Caco-2 (cell line): ENCODE data around the gene CFAP77. TPM values are rescaled to one million over a fixed set of nuclear protein-coding genes. Genes with fewer than 3 reads are reported as not detected.

Experiments
- BruUV-seq: library from RNA; stranded (reverse); fragments of 400-500 nt; replicated peaks from 2 replicates; lab custom pipeline; 2021; lab: Mats Ljungman, UMichigan
- CTCF ChIA-PET: fragments of 300-600 bp; sonication (Branson Sonifier 250); formaldehyde crosslinking; loops from one replicate; lab custom pipeline; 2022; ENCODE audit warnings: antibody characterized with exemption; lab: Charles Lee
- POLR2A ChIA-PET: fragments of 300-600 bp; sonication (Branson Sonifier 250); formaldehyde crosslinking; loops from one replicate; lab custom pipeline; 2022; ENCODE audit warnings: antibody characterized with exemption; lab: Charles Lee
- DNase-seq, 2 experiments: peaks; one replicate each; pipeline versions ENCODE4 v3.0.0 to v3.0.0-alpha.2; 2020 to 2022
- H3K27me3 ChIP-seq: replicated peaks from 2 replicates; pipeline ENCODE4 v1.6.0; 2011; ENCODE audit warnings: low read length; ENCODE audit not compliant: control insufficient read depth, insufficient read depth
- H3K36me3 ChIP-seq: 2 replicates; pipeline ENCODE4 v1.5.1; 2011; ENCODE audit warnings: low read length; ENCODE audit not compliant: control insufficient read depth, insufficient read depth
- H3K4me1 ChIP-seq: fragments of 250-450 bp; sonication (Bioruptor Pico); 2 replicates; pipeline ENCODE4 v1.5.1; 2020; ENCODE audit warnings: mild to moderate bottlenecking
- H3K4me3 ChIP-seq: 2 replicates; pipeline ENCODE4 v1.5.1; 2011; ENCODE audit warnings: low read depth, mild to moderate bottlenecking, control low read depth, low read length
- H3K9me3 ChIP-seq: fragments of 250-450 bp; sonication (Bioruptor Pico); 2 replicates; pipeline ENCODE4 v1.5.1; 2020; ENCODE audit warnings: mild to moderate bottlenecking, moderate library complexity
- H3K27ac Mint-ChIP-seq: one replicate; pipeline ENCODE4 v1.8.0; 2022; ENCODE audit warnings: mixed read lengths; ENCODE audit not compliant: unreplicated experiment
- H3K27me3 Mint-ChIP-seq: one replicate; pipeline ENCODE4 v1.8.0; 2022; ENCODE audit warnings: mixed read lengths; ENCODE audit not compliant: insufficient read depth, unreplicated experiment
- H3K36me3 Mint-ChIP-seq: one replicate; pipeline ENCODE4 v1.8.0; 2022; ENCODE audit warnings: mild to moderate bottlenecking, mixed read lengths; ENCODE audit not compliant: insufficient read depth, unreplicated experiment
- H3K4me1 Mint-ChIP-seq: one replicate; pipeline ENCODE4 v1.8.0; 2022; ENCODE audit warnings: low read depth, mixed read lengths; ENCODE audit not compliant: unreplicated experiment
- H3K4me3 Mint-ChIP-seq: one replicate; pipeline ENCODE4 v1.8.0; 2022; ENCODE audit warnings: mild to moderate bottlenecking, moderate library complexity, mixed read lengths; ENCODE audit not compliant: unreplicated experiment
- H3K9me3 Mint-ChIP-seq: one replicate; pipeline ENCODE4 v1.8.0; 2022; ENCODE audit warnings: mixed read lengths; ENCODE audit not compliant: unreplicated experiment
- intact Hi-C: fragments of 100-400 bp; cut with micrococcal nuclease; formaldehyde crosslinking; loops from one replicate; pipeline ENCODE4 v1.10.0; 2022; ENCODE audit not compliant: unreplicated experiment
- total RNA-seq: library from RNA; stranded (reverse); gene quantifications from 2 replicates; pipeline ENCODE4 v1.2.3, GENCODE V29; 2022
- TF ChIP-seq, protein P1 (sequence below), 2 experiments: fragments of 200-600 bp in 1 of 2; IDR thresholded peaks; 1 replicate in 1 of 2; 2 replicates in 1 of 2; pipeline versions ENCODE4 v1.5.1 to v1.8.0; 2011 to 2022; ENCODE audit warnings: antibody characterized with exemption in 1 of 2, control low read depth in 1 of 2, inconsistent platforms in 1 of 2, low read depth in 1 of 2, low read length in 1 of 2, mild to moderate bottlenecking in 1 of 2, moderate library complexity in 1 of 2; ENCODE audit not compliant: insufficient read depth in 1 of 2, severe bottlenecking in 1 of 2, unreplicated experiment in 1 of 2

CFAP77 gene
- total RNA-seq, 1 experiment from 2014 or later = not detected

DNA sequence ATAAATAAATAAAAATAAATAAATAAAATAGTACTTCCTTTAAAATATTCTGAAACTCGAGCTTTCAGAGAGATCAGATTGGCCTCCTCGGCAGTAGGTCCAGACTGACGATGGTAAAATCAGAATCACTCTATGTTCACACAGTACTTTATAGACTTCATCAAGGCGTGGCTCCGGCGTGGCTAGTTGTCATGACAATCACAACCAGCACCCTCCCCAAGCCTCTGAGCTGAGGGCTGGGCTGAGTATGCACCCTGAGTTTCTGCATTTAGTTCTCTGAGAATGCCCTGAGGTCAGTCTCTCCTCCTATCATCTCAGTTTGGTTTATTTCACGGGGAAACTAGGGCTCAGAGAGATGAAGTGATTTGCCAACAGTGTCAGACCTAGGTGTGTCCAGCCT, 129.1 kb downstream of the CFAP77 start:
- Mint-ChIP-seq H3K36me3 (no peaks in the 10 kb centered on the region), H3K4me1 (no peaks in the 10 kb centered on the region), H3K4me3 (no peak overlapping the region), H3K27me3 (no peaks in the 10 kb centered on the region), H3K27ac (no peak overlapping the region), H3K9me3 (peaks cover 19% of the 10 kb centered on the region)
- peaks cover 8% of the 10 kb centered on the region; the same call in 1 of the 2 replicates for H3K9me3 ChIP-seq
- H3K4me3 ChIP-seq = no peak overlapping the region
- no peaks in the 10 kb centered on the region for H3K4me1 ChIP-seq
- H3K36me3 ChIP-seq = no peaks in the 10 kb centered on the region
- no TSS peak for BruUV-seq
- no peak for DNase-seq
- TF ChIP-seq, protein P1, sequence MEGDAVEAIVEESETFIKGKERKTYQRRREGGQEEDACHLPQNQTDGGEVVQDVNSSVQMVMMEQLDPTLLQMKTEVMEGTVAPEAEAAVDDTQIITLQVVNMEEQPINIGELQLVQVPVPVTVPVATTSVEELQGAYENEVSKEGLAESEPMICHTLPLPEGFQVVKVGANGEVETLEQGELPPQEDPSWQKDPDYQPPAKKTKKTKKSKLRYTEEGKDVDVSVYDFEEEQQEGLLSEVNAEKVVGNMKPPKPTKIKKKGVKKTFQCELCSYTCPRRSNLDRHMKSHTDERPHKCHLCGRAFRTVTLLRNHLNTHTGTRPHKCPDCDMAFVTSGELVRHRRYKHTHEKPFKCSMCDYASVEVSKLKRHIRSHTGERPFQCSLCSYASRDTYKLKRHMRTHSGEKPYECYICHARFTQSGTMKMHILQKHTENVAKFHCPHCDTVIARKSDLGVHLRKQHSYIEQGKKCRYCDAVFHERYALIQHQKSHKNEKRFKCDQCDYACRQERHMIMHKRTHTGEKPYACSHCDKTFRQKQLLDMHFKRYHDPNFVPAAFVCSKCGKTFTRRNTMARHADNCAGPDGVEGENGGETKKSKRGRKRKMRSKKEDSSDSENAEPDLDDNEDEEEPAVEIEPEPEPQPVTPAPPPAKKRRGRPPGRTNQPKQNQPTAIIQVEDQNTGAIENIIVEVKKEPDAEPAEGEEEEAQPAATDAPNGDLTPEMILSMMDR (IDR thresholded peaks at IDR 0.05; ENCODE audit: insufficient read depth in 1 of 2, low read depth in 1 of 2, low read length in 1 of 2, severe bottlenecking in 1 of 2, unreplicated experiment in 1 of 2) = no peak
- intact Hi-C loops = no loop called here
- CTCF ChIA-PET = no interaction called here
- H3K27me3 ChIP-seq = no peaks in the 10 kb centered on the region
- POLR2A ChIA-PET = no interaction called here

DNA sequence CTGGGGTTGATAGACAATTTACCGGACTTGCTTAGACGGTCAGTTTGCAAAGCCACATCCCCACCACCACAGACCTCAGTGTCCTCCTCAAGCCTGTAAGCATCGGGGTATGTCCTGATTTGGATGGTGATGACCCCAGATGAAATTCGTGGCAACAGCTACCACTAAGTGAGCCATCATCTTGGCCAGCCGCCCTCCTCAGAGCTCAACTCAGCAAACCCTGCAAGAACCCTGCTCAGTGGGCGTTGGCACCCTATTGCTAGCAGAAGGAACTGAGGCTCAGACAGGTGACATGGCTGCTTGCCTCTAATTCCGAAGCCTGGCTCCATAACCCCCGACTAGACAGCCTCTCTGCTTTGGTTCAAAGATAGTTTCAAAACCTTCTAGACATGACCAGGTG, 131.0 kb downstream of the CFAP77 start:
- H3K27me3 ChIP-seq = no peaks in the 10 kb centered on the region
- Mint-ChIP-seq H3K4me3 (no peak overlapping the region), H3K27ac (no peak overlapping the region), H3K27me3 (no peaks in the 10 kb centered on the region), H3K36me3 (no peaks in the 10 kb centered on the region), H3K9me3 (peaks cover 2% of the 10 kb centered on the region), H3K4me1 (no peaks in the 10 kb centered on the region)
- intact Hi-C loops = no loop called here
- no TSS peak for BruUV-seq
- DNase-seq = no peak
- ChIA-PET CTCF (no interaction called here), POLR2A (no interaction called here)
- H3K9me3 ChIP-seq = no peaks in the 10 kb centered on the region
- H3K4me3 ChIP-seq = no peak overlapping the region
- no peaks in the 10 kb centered on the region for H3K36me3 ChIP-seq
- no peaks in the 10 kb centered on the region for H3K4me1 ChIP-seq
- TF ChIP-seq, protein P1 (IDR thresholded peaks at IDR 0.05; ENCODE audit: insufficient read depth in 1 of 2, low read depth in 1 of 2, low read length in 1 of 2, severe bottlenecking in 1 of 2, unreplicated experiment in 1 of 2) = no peak

DNA sequence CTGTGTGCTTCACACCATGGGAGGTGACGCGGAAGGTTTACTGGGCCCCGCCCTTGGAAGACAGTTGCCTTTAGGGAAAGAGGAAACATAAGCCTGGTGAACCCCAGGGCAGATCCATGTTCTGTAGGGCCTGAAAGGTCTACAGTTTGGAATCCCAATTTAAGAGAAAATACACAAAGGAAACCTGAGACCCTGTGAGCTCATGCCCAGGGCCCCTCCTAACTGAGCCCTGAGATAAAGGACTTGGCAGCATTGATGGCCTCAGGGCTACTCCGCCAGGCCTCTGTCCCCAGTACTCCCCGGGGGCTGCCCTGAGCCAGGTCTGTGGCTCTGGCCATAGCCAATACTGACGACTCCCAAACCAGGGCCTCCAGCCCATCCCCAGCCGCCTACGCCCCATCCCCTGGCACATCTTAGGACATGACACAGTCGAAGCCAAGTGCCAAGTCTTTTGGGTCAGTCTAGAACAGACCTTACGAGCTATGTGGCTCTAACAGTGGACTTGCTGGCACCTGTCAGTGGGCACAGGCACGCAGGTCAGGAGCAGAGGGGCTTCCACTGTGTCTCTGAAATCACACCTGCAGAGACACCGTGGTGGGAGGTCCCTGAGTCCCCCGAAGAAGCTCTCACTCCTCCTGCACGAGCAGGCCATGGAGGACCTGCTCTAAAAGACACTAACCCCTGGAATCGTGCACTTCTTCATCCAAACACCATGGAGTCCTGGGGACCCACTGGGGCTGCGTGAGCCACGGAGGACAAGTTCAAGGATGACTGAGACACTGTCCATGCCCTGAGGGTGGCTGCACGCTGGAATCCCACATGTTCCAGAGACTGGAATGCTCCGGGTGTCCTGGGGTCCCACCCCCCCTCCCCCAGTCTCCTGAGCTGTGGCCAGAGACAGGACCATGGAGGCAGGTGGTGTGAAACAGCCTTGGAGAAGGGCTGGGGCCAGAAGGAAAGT, 132.1 kb downstream of the CFAP77 start:
- Mint-ChIP-seq H3K36me3 (no peaks in the 10 kb centered on the region), H3K9me3 (no peaks in the 10 kb centered on the region), H3K4me3 (no peak overlapping the region), H3K27me3 (no peaks in the 10 kb centered on the region), H3K27ac (no peak overlapping the region), H3K4me1 (no peaks in the 10 kb centered on the region)
- no peak for DNase-seq
- no TSS peak for BruUV-seq
- no peaks in the 10 kb centered on the region for H3K4me1 ChIP-seq
- no peak overlapping the region for H3K4me3 ChIP-seq
- H3K9me3 ChIP-seq = no peaks in the 10 kb centered on the region
- no peaks in the 10 kb centered on the region for H3K27me3 ChIP-seq
- H3K36me3 ChIP-seq = no peaks in the 10 kb centered on the region
- POLR2A ChIA-PET = no interaction called here
- CTCF ChIA-PET = no interaction called here
- intact Hi-C loops = no loop called here
- TF ChIP-seq, protein P1 (IDR thresholded peaks at IDR 0.05; ENCODE audit: insufficient read depth in 1 of 2, low read depth in 1 of 2, low read length in 1 of 2, severe bottlenecking in 1 of 2, unreplicated experiment in 1 of 2) = no peak
